HepG2 (cell line): Measurements from ENCODE around the gene SNRNP200. TPM values are rescaled to one million over a fixed set of nuclear protein-coding genes. Genes with fewer than 3 reads are reported as not detected.

ENCODE experiments used
- ATAC-seq: fragments of 200-7000 bp; cut with Tn5 transposase; 3 replicates; pipeline ENCODE4 v1.9.1; 2020; ENCODE audit warnings: mild to moderate bottlenecking, moderate library complexity
- BruUV-seq: library from RNA; stranded (reverse); fragments of 400-500 nt; replicated peaks from 2 replicates; lab custom pipeline; 2021; lab: Mats Ljungman, UMichigan
- CTCF ChIA-PET: fragments of 300-600 bp; formaldehyde crosslinking; extraction: SDS; loops from one replicate; lab custom pipeline; 2021; ENCODE audit warnings: low total read pairs, inconsistent platforms, low intra/inter-chr PET ratio; lab: Yijun Ruan, JAX
- POLR2A ChIA-PET: fragments of 350-600 bp; sonication (Branson Sonifier 250); formaldehyde crosslinking; loops from one replicate; lab custom pipeline; 2020; ENCODE audit warnings: antibody characterized with exemption, inconsistent platforms; lab: Yijun Ruan, JAX
- DNase-seq: peaks from one replicate; pipeline ENCODE4 v3.0.0-alpha.2; 2015; ENCODE audit warnings: low spot score
- FAIRE-seq: peaks from 3 replicates; lab custom pipeline; 2011; peaks lifted over from hg19 to GRCh38; lab: Jason Lieb, UNC
- H2AFZ ChIP-seq: one replicate; pipeline ENCODE4 v1.6.1; 2011; ENCODE audit warnings: low read length, inconsistent platforms
- H3K27ac ChIP-seq: fragments of 300-600 bp; 3 replicates; pipeline ENCODE4 v1.8.0; 2011; ENCODE audit warnings: mixed run types, mild to moderate bottlenecking, mixed read lengths, low read length, inconsistent platforms; ENCODE audit not compliant: insufficient read depth; ENCODE audit errors: extremely low read length
- H3K27me3 ChIP-seq, 2 experiments: fragments of 200-600 bp in 1 of 2; 2 replicates in 1 of 2; 3 replicates in 1 of 2; pipeline versions ENCODE4 v1.6.0 to v1.8.0; 2011; ENCODE audit warnings: low read length in 2 of 2, mild to moderate bottlenecking in 2 of 2, moderate library complexity in 2 of 2, inconsistent platforms in 1 of 2; ENCODE audit not compliant: insufficient read depth in 2 of 2, control insufficient read depth in 1 of 2
- H3K36me3 ChIP-seq, 2 experiments: fragments of 200-600 bp in 1 of 2; replicated peaks in 1 of 2; 2 replicates in 1 of 2; 3 replicates in 1 of 2; pipeline versions ENCODE4 v1.5.1 to v1.8.0; 2011; ENCODE audit warnings: low read length in 2 of 2, inconsistent platforms in 1 of 2; ENCODE audit not compliant: insufficient read depth in 2 of 2, control insufficient read depth in 1 of 2
- H3K4me1 ChIP-seq: 2 replicates; pipeline ENCODE4 v1.5.1; 2012; ENCODE audit warnings: low read length, inconsistent platforms; ENCODE audit not compliant: insufficient read depth
- H3K4me2 ChIP-seq: 2 replicates; pipeline ENCODE4 v1.6.0; 2011; ENCODE audit warnings: low read depth, low read length, inconsistent platforms
- H3K4me3 ChIP-seq, 3 experiments: fragments of 200-600 bp in 1 of 3; sonication (generic), shearing (Covaris generic) in 1 of 3; replicated peaks in 1 of 3; 2 replicates each; pipeline ENCODE4 v1.5.1; 2011 to 2016; ENCODE audit warnings: low read length in 3 of 3, inconsistent platforms in 2 of 3, low read depth in 2 of 3, mild to moderate bottlenecking in 2 of 3, control low read depth in 1 of 3, mixed read lengths in 1 of 3; ENCODE audit not compliant: insufficient read depth in 1 of 3
- H3K79me2 ChIP-seq: one replicate; pipeline ENCODE4 v1.6.1; 2011; ENCODE audit warnings: low read length, inconsistent platforms; ENCODE audit not compliant: insufficient read depth
- H3K9ac ChIP-seq: 2 replicates; pipeline ENCODE4 v1.6.0; 2011; ENCODE audit warnings: mild to moderate bottlenecking, low read depth, low read length, inconsistent platforms; ENCODE audit not compliant: insufficient read depth
- H3K9me3 ChIP-seq: 2 replicates; pipeline ENCODE4 v1.5.1; 2012; ENCODE audit warnings: mild to moderate bottlenecking, low read length
- H4K20me1 ChIP-seq: 2 replicates; pipeline ENCODE4 v1.6.0; 2011; ENCODE audit warnings: inconsistent platforms, mild to moderate bottlenecking, low read length, moderate library complexity; ENCODE audit not compliant: insufficient read depth
- ATF2 ChIP-seq: sonication (generic); formaldehyde crosslinking; IDR thresholded peaks from 2 replicates; pipeline ENCODE4 v1.4.0; 2020; ENCODE audit warnings: missing genetic modification reagents
- RFX3 ChIP-seq: IDR thresholded peaks from 2 replicates; pipeline ENCODE4 v1.6.1; 2016; ENCODE audit warnings: missing biosample characterization, missing genetic modification reagents
- RXRA ChIP-seq: sonication (generic); formaldehyde crosslinking; IDR thresholded peaks from 2 replicates; pipeline ENCODE4 v1.5.1; 2020; ENCODE audit warnings: missing genetic modification reagents
- SOX13 ChIP-seq, 3 experiments: fragments of 450-650 bp in 1 of 3; sonication (generic) in 1 of 3; formaldehyde crosslinking in 1 of 3; IDR thresholded peaks in 2 of 3; conservative IDR thresholded peaks in 1 of 3; 2 replicates each; pipeline versions ENCODE4 v1.5.0 to v1.6.1; 2016 to 2020; ENCODE audit warnings: antibody characterized with exemption in 1 of 3, mild to moderate bottlenecking in 1 of 3, missing compliant biosample characterization in 1 of 3, missing genetic modification reagents in 1 of 3, moderate library complexity in 1 of 3
- SP1 ChIP-seq, 2 experiments: fragments of 450-650 bp in 1 of 2; sonication (generic) in 1 of 2; formaldehyde crosslinking in 1 of 2; IDR thresholded peaks; 2 replicates each; pipeline versions ENCODE4 v1.4.0 to v1.6.1; 2016 to 2020; ENCODE audit warnings: missing genetic modification reagents in 1 of 2
- SRSF4 ChIP-seq: fragments of 200-400 bp; formaldehyde crosslinking; IDR thresholded peaks from one replicate; pipeline ENCODE4 v1.6.1; 2018; ENCODE audit warnings: mild to moderate bottlenecking, low read depth, low read length, moderate library complexity; ENCODE audit not compliant: poor library complexity, severe bottlenecking
- ZNF275 ChIP-seq: sonication (generic); formaldehyde crosslinking; IDR thresholded peaks from 2 replicates; pipeline ENCODE4 v1.8.0; 2022; ENCODE audit warnings: missing genetic modification reagents, mild to moderate bottlenecking, inconsistent platforms, borderline replicate concordance
- ZNF44 ChIP-seq: sonication (generic); formaldehyde crosslinking; IDR thresholded peaks from 2 replicates; pipeline ENCODE4 v1.5.1; 2020; ENCODE audit warnings: mild to moderate bottlenecking, missing genetic modification reagents
- ZNF629 ChIP-seq: sonication (generic); formaldehyde crosslinking; conservative IDR thresholded peaks from 2 replicates; pipeline ENCODE4 v1.5.0; 2020; ENCODE audit warnings: missing genetic modification reagents
- ZNF776 ChIP-seq: sonication (generic); formaldehyde crosslinking; IDR thresholded peaks from 2 replicates; pipeline ENCODE4 v1.4.0; 2020; ENCODE audit warnings: mild to moderate bottlenecking, missing genetic modification reagents
- WGBS: methylation state at CpG from one replicate; pipeline ENCODE4 v1.1.6; 2017; ENCODE audit warnings: low lambda C conversion rate; 5-methylcytosine and 5-hydroxymethylcytosine counted together
- in situ Hi-C: cut with HindIII; loops from 2 replicates; pipeline ENCODE4 v1.10.0; 2017; ENCODE audit warnings: low pct_unique_long_range_greater_than_20kb; ENCODE audit not compliant: extremely low pct_ligation_motif_present
- intact Hi-C: fragments of 100-400 bp; cut with micrococcal nuclease; formaldehyde crosslinking; loops from one replicate; pipeline ENCODE4 v1.10.0; 2022; ENCODE audit not compliant: unreplicated experiment
- polyA plus RNA-seq, 8 experiments: library from polyadenylated mRNA; depleted of rRNA in 3 of 8; stranded (reverse) in 7 of 8; unstranded in 1 of 8; fragments of >200 nt; fragmentation: Illumina TruSeq in 4 of 8; extraction: Trizol in 4 of 8; gene quantifications; 2 replicates each; pipeline versions ENCODE4 v1.2.1 to v1.2.3, GENCODE V29; 2011 to 2016; ENCODE audit warnings: low read depth in 4 of 8, missing spikeins in 1 of 8, mixed read lengths in 1 of 8; ENCODE audit not compliant: insufficient read depth in 1 of 8
- total RNA-seq, 5 experiments: library from RNA; depleted of rRNA; stranded (reverse); fragments of >200 nt; fragmentation: Illumina TruSeq; extraction: Trizol; gene quantifications; 2 replicates each; pipeline ENCODE4 v1.2.3, GENCODE V29; 2016; ENCODE audit warnings: low read depth in 1 of 5

The SNRNP200 gene
- total and polyA plus RNA-seq, 2 of the 13 experiments (the other 11 are each of a cell fraction or from before 2014, with no cell fraction given), result 99.0 to 232 TPM

DNA sequence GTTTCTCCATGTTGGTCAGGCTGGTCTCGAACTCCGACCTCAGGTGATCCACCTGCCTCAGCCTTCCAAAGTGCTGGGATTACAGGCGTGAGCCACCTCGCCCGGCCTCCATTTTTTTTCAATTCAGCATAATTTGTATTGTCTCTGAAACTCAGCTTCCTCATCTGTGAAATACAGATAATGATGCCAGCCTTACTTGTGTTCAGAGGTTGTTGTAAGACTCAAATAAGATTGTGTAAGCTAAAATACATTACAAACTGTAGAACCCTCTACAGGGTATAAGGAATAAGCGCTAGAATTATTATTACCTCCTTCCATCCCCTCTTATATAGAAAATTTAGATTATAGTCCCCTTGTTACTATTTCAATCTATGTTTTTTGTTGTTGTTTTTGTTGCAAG lies 71.9 kb downstream of the SNRNP200 start:
- Histone ChIP-seq H4K20me1 (no peaks in the 10 kb centered on the region), H3K27me3 (no peaks in the 10 kb centered on the region), H3K27ac (no peak overlapping the region), H3K4me2 (no peak overlapping the region), H2AFZ (no peak overlapping the region), H3K9ac (no peak overlapping the region), H3K36me3 (peaks cover 2 to 6% of the 10 kb centered on the region in 2 experiments; a peak in 2 of 5 replicates), H3K79me2 (no peaks in the 10 kb centered on the region), H3K9me3 (no peaks in the 10 kb centered on the region), H3K4me3 (no peak overlapping the region), H3K4me1 (peaks cover 7% of the 10 kb centered on the region; the same call in 1 of the 2 replicates)
- CTCF ChIA-PET, result no interaction called here
- POLR2A ChIA-PET, result interaction anchor here (0.7 to 3.2 kb wide), 3 partner anchors 20 to 27 kb away, joined by 3 to 23 read pairs (median 4); partner anchors contain the start of gene STARD7
- FAIRE-seq, result no peak
- BruUV-seq, result no TSS peak
- no peak for ATAC-seq
- no peak for DNase-seq
- 95% methylated on average over 6 of the region's 6 CpGs for WGBS
- intact Hi-C loops, result no loop called here
- TF ChIP-seq SOX13 (IDR thresholded peaks at IDR 0.05) (no peak), SOX13 (CRISPR knock-in tag; conservative IDR thresholded peaks at IDR 0.05 in 1 of 2, IDR thresholded peaks at IDR 0.05 in 1 of 2) (no peak), SP1 (IDR thresholded peaks at IDR 0.05) (no peak), SP1 (CRISPR knock-in tag; IDR thresholded peaks at IDR 0.05) (no peak), RXRA (CRISPR knock-in tag) (no peak), ZNF629 (CRISPR knock-in tag) (no peak), RFX3 (CRISPR knock-in tag) (no peak), ZNF275 (CRISPR knock-in tag) (no peak), SRSF4 (no peak), ZNF44 (CRISPR knock-in tag) (no peak), ZNF776 (no peak), ATF2 (CRISPR knock-in tag) (no peak)
- in situ Hi-C loops, result no loop called here
